GM18873 (cell line): ENCODE results near the gene LEP.

Source experiments
- ATAC-seq: cut with Tn5 transposase; IDR thresholded peaks from one replicate; pipeline ENCODE4 v1.9.1; 2021; ENCODE audit warnings: mild to moderate bottlenecking, moderate library complexity, moderate number of reproducible peaks; ENCODE audit not compliant: unreplicated experiment, low FRiP score

LEP gene

DNA sequence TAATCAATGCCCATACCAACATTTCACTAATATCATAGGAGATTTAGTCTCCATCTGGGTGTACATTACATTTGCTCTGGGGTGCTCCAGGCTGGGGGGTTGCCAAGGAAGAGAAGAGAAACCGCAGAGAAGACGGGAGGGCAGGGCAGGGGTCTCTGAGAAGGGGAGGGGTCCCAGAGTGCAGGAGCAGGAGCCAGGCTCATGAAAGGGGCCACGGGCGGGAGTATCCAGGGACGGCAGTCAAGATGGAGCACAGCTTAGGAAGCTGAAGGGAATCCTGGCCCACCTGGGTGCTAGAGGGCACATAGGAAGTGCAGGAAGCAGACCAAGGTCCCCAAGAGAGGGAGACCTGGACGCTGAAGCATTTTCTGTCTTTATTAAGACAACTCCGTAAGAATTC lies 2.2 kb downstream of the LEP start:
- no peak for ATAC-seq

- ATAC-seq = no peak
These were observed 3.8 kb downstream of the LEP start for GRCh38 chr7:128244861-128245260.

- no peak for ATAC-seq
These were observed 6.0 kb downstream of the LEP start for GRCh38 chr7:128247108-128247507.

GRCh38 chr7:128247640-128248194 lies 6.6 kb downstream of the LEP start:
- ATAC-seq = no peak

- no peak for ATAC-seq
These were observed 10.3 kb downstream of the LEP start for GRCh38 chr7:128251337-128251736.

- no peak for ATAC-seq
These were observed 12.6 kb downstream of the LEP start for GRCh38 chr7:128253701-128254100.

- no peak for ATAC-seq
These were observed 13.4 kb downstream of the LEP start for GRCh38 chr7:128254470-128254869.

DNA sequence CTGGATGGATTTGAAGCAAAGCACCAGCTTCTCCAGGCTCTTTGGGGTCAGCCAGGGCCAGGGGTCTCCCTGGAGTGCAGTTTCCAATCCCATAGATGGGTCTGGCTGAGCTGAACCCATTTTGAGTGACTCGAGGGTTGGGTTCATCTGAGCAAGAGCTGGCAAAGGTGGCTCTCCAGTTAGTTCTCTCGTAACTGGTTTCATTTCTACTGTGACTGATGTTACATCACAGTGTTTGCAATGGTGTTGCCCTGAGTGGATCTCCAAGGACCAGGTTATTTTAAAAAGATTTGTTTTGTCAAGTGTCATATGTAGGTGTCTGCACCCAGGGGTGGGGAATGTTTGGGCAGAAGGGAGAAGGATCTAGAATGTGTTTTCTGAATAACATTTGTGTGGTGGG lies 14.2 kb downstream of the LEP start:
- no peak for ATAC-seq

DNA sequence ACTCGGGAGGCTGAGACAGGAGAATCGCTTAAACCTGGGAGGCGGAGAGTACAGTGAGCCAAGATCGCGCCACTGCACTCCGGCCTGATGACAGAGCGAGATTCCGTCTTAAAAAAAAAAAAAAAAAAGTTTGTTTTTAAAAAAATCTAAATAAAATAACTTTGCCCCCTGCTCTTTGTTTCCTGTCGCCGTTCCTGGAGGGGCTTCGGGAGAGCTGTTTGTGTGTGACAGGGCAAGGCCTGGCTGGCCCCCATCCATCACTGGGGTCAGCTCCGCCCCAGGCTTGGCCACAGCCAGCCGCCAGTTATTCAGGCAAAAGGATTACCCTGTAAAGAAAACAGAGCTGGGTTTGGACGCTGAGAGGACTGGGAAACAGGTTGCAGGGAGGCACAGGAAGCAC lies 16.4 kb downstream of the LEP start:
- no peak for ATAC-seq

- no peak for ATAC-seq
These were observed 18.3 kb downstream of the LEP start for GRCh38 chr7:128259131-128260061.

DNA sequence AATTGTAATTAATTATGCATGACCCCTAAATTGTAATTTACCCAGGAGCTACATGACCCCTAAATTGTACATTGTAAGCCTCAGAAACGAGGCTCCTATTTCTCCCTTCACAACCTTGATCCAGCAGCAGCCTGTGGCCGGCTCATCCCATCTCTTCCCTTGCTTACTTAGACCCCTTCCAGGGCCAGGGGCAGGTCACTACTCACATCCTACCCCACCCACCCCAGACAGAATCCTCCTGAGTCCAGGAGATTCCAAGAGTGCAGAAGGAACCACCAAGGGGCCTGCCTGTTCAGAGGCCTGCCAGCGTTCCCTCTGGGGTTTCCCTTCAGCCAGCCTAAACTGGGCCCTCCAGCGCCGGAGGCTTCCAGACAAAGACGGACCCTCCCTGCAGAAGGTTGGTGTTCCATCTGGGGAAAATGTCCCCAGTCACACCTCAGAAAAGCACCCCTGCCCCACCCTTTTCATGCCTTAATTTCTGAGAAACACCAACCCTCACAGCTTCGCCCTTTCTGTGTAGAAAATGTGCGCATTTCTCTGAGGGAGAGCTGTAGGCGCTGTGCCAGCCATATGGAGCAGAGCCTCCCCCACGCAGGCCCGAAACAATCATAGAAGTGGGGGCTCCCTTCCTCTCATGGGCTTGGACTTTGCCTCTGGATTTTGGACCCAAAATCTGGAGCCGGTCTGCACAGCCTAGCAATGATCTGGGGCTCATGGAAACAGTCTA lies 19.2 kb downstream of the LEP start:
- ATAC-seq = no peak

- no peak for ATAC-seq
These were observed 21.4 kb downstream of the LEP start for GRCh38 chr7:128262273-128263028.

DNA sequence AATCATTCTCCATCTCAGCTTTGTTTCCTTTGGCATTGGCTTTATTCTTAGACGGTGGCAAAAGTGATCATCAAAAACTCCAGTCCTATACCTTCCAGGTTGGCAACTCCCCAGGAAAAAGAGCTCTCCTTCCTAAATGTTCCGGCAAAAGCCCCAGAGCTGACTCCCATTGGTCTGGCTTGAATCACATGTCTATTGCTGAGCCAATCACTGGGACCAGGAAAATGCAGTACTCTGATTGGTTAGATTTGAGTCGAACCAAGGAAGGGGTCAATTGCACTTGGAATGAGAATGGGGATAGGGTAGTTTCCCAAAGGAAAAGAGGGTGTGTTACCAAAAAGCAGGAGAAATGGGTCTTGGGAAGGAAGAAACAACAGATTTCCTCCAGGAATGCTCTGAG lies 22.3 kb downstream of the LEP start:
- no peak for ATAC-seq

DNA sequence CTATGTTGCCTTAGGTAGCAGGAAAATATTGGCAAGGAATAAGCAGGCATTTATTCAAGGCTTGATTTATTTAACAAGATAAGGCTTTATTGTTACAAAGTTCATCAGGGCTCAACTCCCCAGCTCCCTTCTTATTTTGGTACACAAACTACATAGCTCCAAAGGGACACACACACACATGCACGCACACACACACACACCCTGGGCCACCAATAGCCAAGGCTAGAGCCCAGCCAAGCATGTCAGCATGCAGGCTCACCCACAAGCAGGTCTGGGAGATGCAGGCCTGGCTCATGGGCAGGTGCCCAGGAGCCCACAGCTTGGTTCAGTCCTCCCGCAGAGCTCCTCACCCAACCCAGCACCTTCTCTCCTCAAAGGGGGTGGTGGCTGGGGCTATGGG lies 23.4 kb downstream of the LEP start:
- no peak for ATAC-seq

GRCh38 chr7:128265156-128265905 lies 24.3 kb downstream of the LEP start:
- ATAC-seq = no peak

DNA sequence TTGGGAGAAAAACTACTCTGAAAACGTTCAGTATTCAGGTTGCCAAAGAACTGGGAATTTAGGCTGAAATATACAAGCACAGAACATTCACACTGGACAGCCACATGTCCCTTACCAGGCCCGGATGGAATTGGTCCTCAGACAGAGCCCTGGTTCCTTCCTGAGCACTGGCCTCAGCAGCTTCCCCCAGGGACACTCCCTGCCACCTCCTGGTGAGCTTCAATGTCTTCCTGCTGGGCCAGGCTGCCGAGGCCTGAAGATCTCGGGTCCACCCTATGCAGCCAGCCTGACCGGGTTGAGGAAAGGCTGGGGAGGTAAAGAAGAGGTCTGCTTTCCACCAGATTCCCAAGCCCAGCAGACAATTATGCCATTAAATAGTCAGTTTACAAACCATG lies 24.8 kb downstream of the LEP start:
- ATAC-seq = no peak

GRCh38 chr7:128266529-128266882 lies 25.4 kb downstream of the LEP start:
- no peak for ATAC-seq

- ATAC-seq = no peak
These were observed 26.0 kb downstream of the LEP start for GRCh38 chr7:128266883-128267594.

DNA sequence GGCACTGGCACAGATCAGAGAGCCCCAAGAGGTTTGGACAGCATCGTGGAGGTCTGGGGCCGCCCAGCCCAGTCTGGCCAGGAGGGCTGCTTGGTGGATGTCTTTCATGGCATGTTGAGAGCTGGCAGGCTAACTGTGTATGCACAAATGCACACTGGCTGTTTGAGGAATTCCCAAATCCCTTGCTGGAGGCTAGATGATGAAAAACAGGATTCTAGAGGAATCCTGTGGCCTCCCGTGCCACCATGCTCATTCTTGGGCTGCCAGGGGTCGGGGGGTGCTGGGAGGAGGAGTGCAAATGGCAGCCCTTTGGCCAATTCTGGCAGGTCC lies 26.5 kb downstream of the LEP start:
- no peak for ATAC-seq

DNA sequence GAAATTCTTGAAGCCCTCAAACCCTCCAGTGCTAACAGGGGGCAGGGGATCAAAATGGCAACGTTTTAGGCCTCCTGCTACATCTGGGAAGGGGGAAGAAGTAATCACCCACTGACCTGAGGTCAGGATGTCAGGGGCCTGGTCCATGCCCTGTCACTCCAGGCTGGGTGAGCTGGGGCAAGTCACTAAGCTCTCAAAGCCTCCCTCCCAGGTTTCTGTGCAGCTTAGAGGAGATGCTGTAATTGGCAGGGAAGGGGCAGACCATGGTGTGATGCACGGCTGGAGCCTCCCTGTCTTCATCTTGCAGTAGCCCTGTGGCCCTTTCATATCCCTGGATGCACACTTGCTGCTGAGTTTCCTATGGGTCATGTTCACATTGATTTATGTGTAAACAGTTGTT lies 27.2 kb downstream of the LEP start:
- ATAC-seq = no peak
